IMR-90 (cell line): Measurements from ENCODE around the gene SLC24A3.

Source experiments
- CTCF ChIP-seq: conservative IDR thresholded peaks from 2 replicates; pipeline ENCODE4 v1.5.1; 2012; ENCODE audit warnings: mild to moderate bottlenecking, low read depth, low read length, improper control_type of control experiment
- POLR2A ChIP-seq: IDR thresholded peaks from 2 replicates; pipeline ENCODE4 v1.6.1; 2012; ENCODE audit warnings: mild to moderate bottlenecking, low read depth, low read length
- RAD21 ChIP-seq: IDR thresholded peaks from 2 replicates; pipeline ENCODE4 v1.6.1; 2012; ENCODE audit warnings: low read length, improper control_type of control experiment
- SMC3 ChIP-seq: fragments of 150-350 bp; IDR thresholded peaks from 2 replicates; pipeline ENCODE4 v1.6.1; 2016; ENCODE audit warnings: low read depth, mild to moderate bottlenecking, antibody characterized with exemption, low read length, moderate library complexity
- TF ChIP-seq, protein P1 (sequence below): fragments of 150-350 bp; IDR thresholded peaks from 2 replicates; pipeline ENCODE4 v1.6.1; 2017; ENCODE audit warnings: mild to moderate bottlenecking, antibody characterized with exemption, low read length, low read depth

- TF ChIP-seq CTCF = no peak
- TF ChIP-seq, protein P1, sequence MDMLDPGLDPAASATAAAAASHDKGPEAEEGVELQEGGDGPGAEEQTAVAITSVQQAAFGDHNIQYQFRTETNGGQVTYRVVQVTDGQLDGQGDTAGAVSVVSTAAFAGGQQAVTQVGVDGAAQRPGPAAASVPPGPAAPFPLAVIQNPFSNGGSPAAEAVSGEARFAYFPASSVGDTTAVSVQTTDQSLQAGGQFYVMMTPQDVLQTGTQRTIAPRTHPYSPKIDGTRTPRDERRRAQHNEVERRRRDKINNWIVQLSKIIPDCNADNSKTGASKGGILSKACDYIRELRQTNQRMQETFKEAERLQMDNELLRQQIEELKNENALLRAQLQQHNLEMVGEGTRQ = no peak
- TF ChIP-seq RAD21 = no peak
- TF ChIP-seq SMC3 = no peak
- TF ChIP-seq POLR2A = no peak
Observed at GRCh38 chr20:19405958-19406357, 193.5 kb downstream of the SLC24A3 start.
